ENCODE data around the gene ZNF35. TPM values are rescaled to one million over a fixed set of nuclear protein-coding genes. Genes with fewer than 3 reads are reported as not detected.

The ZNF35 gene
- total RNA-seq (10 to 100 TPM; 16.3 to 18.1 TPM), polyA plus RNA-seq (ENCODE audit: insufficient read length in 2 of 2) (1 to 10 TPM; 9.5 to 9.6 TPM)
- long read RNA-seq, donor 1, partial matches to known transcripts: 0 of 1 reads
- long read RNA-seq, donor 1, other reads (novel, unspliced or antisense): 0 of 1 reads
- long read RNA-seq, donor 2, partial matches to known transcripts: 0 of 1 reads
- long read RNA-seq, donor 2, other reads (novel, unspliced or antisense): 0 of 1 reads
- long read RNA-seq, donor 3, partial matches to known transcripts: 0 of 2 reads
- long read RNA-seq, donor 3, other reads (novel, unspliced or antisense): 0 of 2 reads
- long read RNA-seq, donor 4, partial matches to known transcripts: 0 of 2 reads
- long read RNA-seq, donor 4, other reads (novel, unspliced or antisense): 0 of 2 reads

DNA sequence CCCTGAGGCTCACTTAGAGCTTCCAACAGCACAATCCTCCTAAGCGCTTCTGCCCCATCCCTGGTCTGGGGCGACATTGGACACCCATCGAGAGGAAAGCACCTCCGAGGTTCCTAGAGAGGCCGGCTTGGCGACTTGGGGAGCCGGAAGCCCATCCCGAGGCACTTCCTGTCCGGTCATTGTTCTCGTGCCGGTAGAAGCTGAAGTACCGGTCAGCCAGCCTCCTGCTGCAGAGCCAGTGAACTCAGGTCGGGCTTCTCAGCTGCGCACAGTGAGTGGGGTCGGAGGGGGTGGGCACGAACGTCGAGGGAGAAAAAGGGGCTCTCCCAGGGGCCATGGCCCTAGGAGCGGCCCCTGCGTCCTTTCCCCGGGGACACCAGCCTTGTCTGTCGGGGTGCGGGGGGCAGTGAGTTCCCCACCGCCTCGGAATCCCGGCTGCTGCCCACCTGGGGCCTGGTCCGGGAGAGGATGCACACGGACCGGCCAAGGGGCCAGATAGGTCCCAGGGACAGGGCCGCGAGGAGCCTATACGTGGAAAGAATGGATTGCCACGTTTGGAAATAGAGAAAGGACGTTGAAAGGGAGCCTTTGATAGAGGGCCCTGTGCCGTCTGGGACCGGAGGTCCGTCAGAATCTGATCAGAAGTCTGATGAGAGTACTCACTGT lies at the start of gene ZNF35:
Gene ZNF35, plus strand, starts transcription at position 169 of the 666 bp plus-strand sequence. CDS start 2,336 bp downstream, outside the sequence.
- peaks cover 6% of the 10 kb centered on the region for H3K4me1 ChIP-seq (ENCODE audit: control insufficient read depth, insufficient read depth, low read length)
- peak within 1 kb of the TSS; percentile 68 for H3K27ac ChIP-seq (ENCODE audit: low read depth, low read length)
- DNase-seq (ENCODE audit: low read depth in 4 of 6, low spot score in 6 of 6): peak; percentile 41 to 95 (median 74)
- peak within 1 kb of the TSS; percentile 95 for H3K4me3 ChIP-seq (ENCODE audit: low read depth, low read length)
- H3K36me3 ChIP-seq (ENCODE audit: control insufficient read depth, insufficient read depth, low read length): peaks cover 32% of the 10 kb centered on the region
- WGBS (ENCODE audit: insufficient coverage): under 1% methylated on average over 37 of the region's 37 CpGs
- H3K9me3 ChIP-seq (ENCODE audit: control insufficient read depth, insufficient read depth, low read length): no peaks in the 10 kb centered on the region
- H3K27me3 ChIP-seq (ENCODE audit: control insufficient read depth, insufficient read depth, low read length): no peaks in the 10 kb centered on the region

DNA sequence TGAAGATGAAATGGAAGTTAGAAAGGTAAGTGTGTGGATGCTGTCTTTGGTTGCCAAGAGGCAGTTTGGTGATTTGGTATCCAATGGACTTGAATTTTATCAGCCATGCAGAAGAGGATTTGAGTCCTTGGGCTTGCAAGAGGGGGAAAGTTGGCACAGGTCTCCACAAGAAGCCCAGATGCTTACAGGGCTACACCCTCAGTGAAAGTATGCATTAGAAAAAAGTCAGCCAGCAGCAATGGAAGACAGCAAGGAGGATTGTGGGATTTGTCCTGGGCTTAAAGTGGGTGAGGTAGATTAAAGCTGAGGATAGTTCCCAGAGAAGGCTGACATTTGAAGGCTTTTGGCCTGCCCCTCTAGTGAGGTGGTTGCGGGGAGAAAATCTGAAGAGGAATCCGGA lies 46.8 kb upstream of the ZNF35 start:
- H3K27me3 ChIP-seq (ENCODE audit: control insufficient read depth, insufficient read depth, low read length): no peaks in the 10 kb centered on the region
- no peak for DNase-seq (ENCODE audit: low read depth in 4 of 6, low spot score in 6 of 6)
- no peak overlapping the region for H3K4me3 ChIP-seq (ENCODE audit: low read depth, low read length)
- H3K36me3 ChIP-seq (ENCODE audit: control insufficient read depth, insufficient read depth, low read length): peaks cover 2% of the 10 kb centered on the region
- H3K27ac ChIP-seq (ENCODE audit: low read depth, low read length): no peak overlapping the region
- H3K4me1 ChIP-seq (ENCODE audit: control insufficient read depth, insufficient read depth, low read length): no peaks in the 10 kb centered on the region
- H3K9me3 ChIP-seq (ENCODE audit: control insufficient read depth, insufficient read depth, low read length): no peaks in the 10 kb centered on the region
- 100% methylated on average over 1 of the region's 2 CpGs for WGBS (ENCODE audit: insufficient coverage)

DNA sequence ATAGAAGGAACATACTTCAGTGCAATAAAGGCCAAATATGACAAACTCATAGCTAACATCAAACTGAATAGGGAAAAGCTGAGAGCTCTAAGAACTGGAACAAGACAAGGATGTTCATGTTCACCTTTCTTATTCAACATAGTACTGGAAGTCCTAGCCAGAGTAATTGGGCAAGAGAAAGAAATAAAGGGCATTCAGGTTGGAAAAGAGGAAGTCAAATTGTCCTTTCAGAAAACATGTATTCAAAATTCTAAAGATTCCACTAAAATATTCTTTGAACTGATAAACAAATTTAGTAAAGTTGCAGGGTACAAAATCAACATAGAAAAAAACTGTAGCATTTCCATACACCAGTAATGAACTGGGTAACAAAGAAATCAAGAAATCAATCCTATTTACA lies 35.9 kb upstream of the ZNF35 start:
- Histone ChIP-seq H3K9me3 (ENCODE audit: control insufficient read depth, insufficient read depth, low read length) (no peaks in the 10 kb centered on the region), H3K4me1 (ENCODE audit: control insufficient read depth, insufficient read depth, low read length) (no peaks in the 10 kb centered on the region), H3K4me3 (ENCODE audit: low read depth, low read length) (no peak overlapping the region), H3K27ac (ENCODE audit: low read depth, low read length) (no peak overlapping the region), H3K27me3 (ENCODE audit: control insufficient read depth, insufficient read depth, low read length) (no peaks in the 10 kb centered on the region), H3K36me3 (ENCODE audit: control insufficient read depth, insufficient read depth, low read length) (no peaks in the 10 kb centered on the region)
- DNase-seq (ENCODE audit: low read depth in 4 of 6, low spot score in 6 of 6): no peak

DNA sequence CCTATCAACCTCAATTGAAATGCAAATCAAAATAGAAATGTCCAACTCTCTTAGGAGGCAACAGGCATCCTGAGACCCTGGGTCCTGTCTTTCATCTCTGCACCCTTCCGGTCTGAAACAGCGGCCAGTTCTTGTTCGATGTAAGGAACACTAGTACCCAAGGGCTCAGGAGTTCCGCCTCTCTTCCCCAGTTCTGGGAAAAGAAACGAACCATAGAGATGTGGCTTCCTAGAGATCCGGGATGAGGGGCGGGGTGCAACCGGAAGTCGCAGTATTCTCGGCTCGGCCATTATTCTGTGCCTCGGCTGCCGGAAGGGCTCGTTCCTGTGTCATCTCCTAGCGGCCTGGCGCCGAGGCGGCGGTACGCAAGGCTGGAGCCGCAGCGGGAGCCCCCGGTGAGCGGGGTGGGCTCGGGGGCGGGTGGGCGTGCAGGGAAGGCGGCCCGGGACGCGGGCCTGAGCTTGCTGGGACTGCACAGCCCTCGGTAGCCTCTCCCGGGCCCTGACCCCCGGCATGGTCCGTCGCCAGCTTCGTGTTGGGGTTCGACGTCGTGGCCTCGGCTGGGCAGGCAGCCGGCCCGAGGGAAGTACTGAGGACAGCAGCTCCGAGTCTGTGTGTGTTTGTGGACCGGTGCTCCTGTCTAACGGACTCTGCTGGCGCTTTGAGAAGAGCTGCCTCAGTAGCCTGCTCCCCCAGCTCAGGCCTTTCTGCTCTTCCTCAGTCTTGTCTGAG lies 23.6 kb upstream of the ZNF35 start, which contains the start of gene ZNF197:
Gene ZNF197, plus strand, starts transcription at position 288 of the 732 bp plus-strand sequence. CDS start 4,119 bp downstream, outside the sequence.
- WGBS (ENCODE audit: insufficient coverage): under 1% methylated on average over 47 of the region's 47 CpGs
- peaks cover 10% of the 10 kb centered on the region for H3K36me3 ChIP-seq (ENCODE audit: control insufficient read depth, insufficient read depth, low read length)
- peak; percentile 83 to 98 (median 89) for DNase-seq (ENCODE audit: low read depth in 4 of 6, low spot score in 6 of 6)
- H3K9me3 ChIP-seq (ENCODE audit: control insufficient read depth, insufficient read depth, low read length): no peaks in the 10 kb centered on the region
- peaks cover 5% of the 10 kb centered on the region for H3K4me1 ChIP-seq (ENCODE audit: control insufficient read depth, insufficient read depth, low read length)
- H3K27me3 ChIP-seq (ENCODE audit: control insufficient read depth, insufficient read depth, low read length): no peaks in the 10 kb centered on the region
- H3K27ac ChIP-seq (ENCODE audit: low read depth, low read length): peak within 1 kb of the TSS; percentile 86
- H3K4me3 ChIP-seq (ENCODE audit: low read depth, low read length): peak within 1 kb of the TSS; percentile 78

DNA sequence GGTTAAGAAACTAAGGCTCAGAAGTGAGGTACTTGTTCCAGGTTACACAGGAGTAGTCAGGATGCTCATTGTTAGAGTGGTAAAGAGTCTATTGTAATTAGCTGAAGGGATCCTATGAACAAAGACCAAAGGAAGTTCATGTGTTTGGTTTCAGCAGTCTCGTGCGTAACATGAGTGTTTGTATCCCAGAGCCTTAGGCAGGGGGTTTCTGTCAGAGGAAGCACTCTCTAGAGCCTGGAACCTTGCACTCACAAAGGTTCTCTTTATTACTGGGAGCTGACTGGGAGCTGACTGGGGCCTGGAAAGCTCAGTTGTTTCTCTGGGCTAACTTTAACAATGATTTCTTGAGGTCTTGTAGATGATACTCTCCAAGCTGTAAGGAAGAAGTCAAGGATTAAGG lies 19.8 kb upstream of the ZNF35 start:
- Histone ChIP-seq H3K9me3 (ENCODE audit: control insufficient read depth, insufficient read depth, low read length) (no peaks in the 10 kb centered on the region), H3K4me1 (ENCODE audit: control insufficient read depth, insufficient read depth, low read length) (peaks cover 5% of the 10 kb centered on the region), H3K4me3 (ENCODE audit: low read depth, low read length) (no peak overlapping the region), H3K27me3 (ENCODE audit: control insufficient read depth, insufficient read depth, low read length) (no peaks in the 10 kb centered on the region), H3K36me3 (ENCODE audit: control insufficient read depth, insufficient read depth, low read length) (peaks cover 30% of the 10 kb centered on the region), H3K27ac (ENCODE audit: low read depth, low read length) (no peak overlapping the region)
- no peak for DNase-seq (ENCODE audit: low read depth in 4 of 6, low spot score in 6 of 6)
- 51% methylated on average over 2 of the region's 2 CpGs for WGBS (ENCODE audit: insufficient coverage)

DNA sequence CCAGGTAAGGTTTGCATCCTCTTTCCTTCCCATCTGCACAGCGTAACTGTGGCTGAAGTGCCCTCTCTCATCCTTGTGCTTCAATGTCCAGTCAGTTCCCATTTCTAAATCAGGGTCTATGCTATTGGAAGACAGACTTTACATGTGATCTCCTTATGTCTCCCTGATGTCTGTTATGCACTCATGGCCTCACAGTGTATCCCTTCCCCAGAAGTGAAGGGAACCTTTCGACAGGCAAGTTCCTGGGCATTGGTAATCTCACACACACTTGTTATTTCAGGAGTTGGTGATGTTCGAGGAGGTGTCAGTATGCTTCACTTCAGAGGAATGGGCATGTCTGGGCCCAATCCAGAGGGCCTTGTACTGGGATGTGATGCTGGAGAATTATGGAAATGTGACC lies 16.3 kb upstream of the ZNF35 start:
- Histone ChIP-seq H3K4me3 (ENCODE audit: low read depth, low read length) (no peak overlapping the region), H3K4me1 (ENCODE audit: control insufficient read depth, insufficient read depth, low read length) (peaks cover 3% of the 10 kb centered on the region), H3K9me3 (ENCODE audit: control insufficient read depth, insufficient read depth, low read length) (no peaks in the 10 kb centered on the region), H3K36me3 (ENCODE audit: control insufficient read depth, insufficient read depth, low read length) (peaks cover 35% of the 10 kb centered on the region), H3K27ac (ENCODE audit: low read depth, low read length) (no peak overlapping the region), H3K27me3 (ENCODE audit: control insufficient read depth, insufficient read depth, low read length) (no peaks in the 10 kb centered on the region)
- 89% methylated on average over 1 of the region's 3 CpGs for WGBS (ENCODE audit: insufficient coverage)
- no peak for DNase-seq (ENCODE audit: low read depth in 4 of 6, low spot score in 6 of 6)

DNA sequence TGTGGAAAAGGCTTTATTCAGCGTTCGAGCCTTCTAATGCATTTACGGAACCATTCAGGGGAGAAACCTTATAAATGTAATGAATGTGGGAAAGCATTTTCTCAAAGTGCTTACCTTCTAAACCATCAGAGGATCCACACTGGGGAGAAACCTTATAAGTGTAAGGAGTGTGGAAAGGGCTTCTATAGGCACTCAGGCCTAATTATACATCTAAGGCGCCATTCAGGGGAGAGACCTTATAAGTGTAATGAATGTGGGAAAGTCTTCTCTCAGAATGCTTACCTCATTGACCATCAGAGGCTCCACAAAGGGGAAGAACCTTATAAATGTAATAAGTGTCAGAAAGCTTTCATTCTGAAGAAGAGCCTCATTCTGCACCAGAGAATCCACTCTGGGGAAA lies 6.2 kb upstream of the ZNF35 start:
- Histone ChIP-seq H3K36me3 (ENCODE audit: control insufficient read depth, insufficient read depth, low read length) (peaks cover 34% of the 10 kb centered on the region), H3K27me3 (ENCODE audit: control insufficient read depth, insufficient read depth, low read length) (no peaks in the 10 kb centered on the region), H3K9me3 (ENCODE audit: control insufficient read depth, insufficient read depth, low read length) (no peaks in the 10 kb centered on the region), H3K27ac (ENCODE audit: low read depth, low read length) (no peak overlapping the region), H3K4me1 (ENCODE audit: control insufficient read depth, insufficient read depth, low read length) (no peaks in the 10 kb centered on the region), H3K4me3 (ENCODE audit: low read depth, low read length) (no peak overlapping the region)
- DNase-seq (ENCODE audit: low read depth in 4 of 6, low spot score in 6 of 6): no peak
- WGBS (ENCODE audit: insufficient coverage): no CpG with 5 or more reads among the region's 4 CpGs

DNA sequence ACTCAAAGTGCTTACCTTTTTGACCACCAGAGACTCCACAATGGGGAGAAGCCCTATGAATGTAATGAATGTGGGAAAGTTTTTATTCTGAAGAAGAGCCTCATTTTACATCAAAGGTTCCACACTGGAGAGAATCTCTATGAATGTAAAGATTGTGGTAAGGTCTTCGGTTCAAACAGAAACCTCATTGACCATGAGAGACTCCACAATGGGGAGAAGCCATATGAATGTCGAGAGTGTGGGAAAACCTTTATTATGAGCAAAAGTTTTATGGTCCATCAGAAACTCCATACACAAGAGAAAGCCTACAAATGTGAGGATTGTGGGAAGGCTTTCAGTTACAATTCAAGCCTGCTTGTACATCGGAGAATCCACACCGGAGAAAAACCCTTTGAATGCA lies 5.5 kb upstream of the ZNF35 start:
- no peak overlapping the region for H3K4me3 ChIP-seq (ENCODE audit: low read depth, low read length)
- H3K36me3 ChIP-seq (ENCODE audit: control insufficient read depth, insufficient read depth, low read length): peaks cover 34% of the 10 kb centered on the region
- no peaks in the 10 kb centered on the region for H3K27me3 ChIP-seq (ENCODE audit: control insufficient read depth, insufficient read depth, low read length)
- no peaks in the 10 kb centered on the region for H3K4me1 ChIP-seq (ENCODE audit: control insufficient read depth, insufficient read depth, low read length)
- no peak for DNase-seq (ENCODE audit: low read depth in 4 of 6, low spot score in 6 of 6)
- 60% methylated on average over 1 of the region's 4 CpGs for WGBS (ENCODE audit: insufficient coverage)
- H3K27ac ChIP-seq (ENCODE audit: low read depth, low read length): no peak overlapping the region
- H3K9me3 ChIP-seq (ENCODE audit: control insufficient read depth, insufficient read depth, low read length): no peaks in the 10 kb centered on the region

DNA sequence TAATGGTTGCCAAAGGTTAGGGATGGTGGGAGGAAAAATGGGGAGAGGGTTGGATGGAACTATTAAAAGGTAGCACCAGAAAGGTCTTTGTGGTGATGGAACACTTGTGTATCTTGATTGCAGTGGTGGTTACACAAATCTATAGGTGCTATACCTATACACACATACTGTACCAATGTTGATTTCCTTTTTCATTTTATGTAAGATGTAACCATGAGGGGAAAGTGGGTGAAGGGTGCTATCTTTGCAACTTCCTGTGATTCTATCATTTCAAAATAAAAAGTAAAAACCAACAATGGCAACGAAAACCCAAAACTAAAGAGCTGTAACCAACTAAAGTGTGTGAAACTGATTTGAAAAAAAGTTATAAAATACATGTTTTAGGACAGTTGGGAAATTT lies 761 bp upstream of the ZNF35 start:
- Histone ChIP-seq H3K27me3 (ENCODE audit: control insufficient read depth, insufficient read depth, low read length) (no peaks in the 10 kb centered on the region), H3K4me1 (ENCODE audit: control insufficient read depth, insufficient read depth, low read length) (peaks cover 6% of the 10 kb centered on the region), H3K27ac (ENCODE audit: low read depth, low read length) (no peak overlapping the region), H3K36me3 (ENCODE audit: control insufficient read depth, insufficient read depth, low read length) (peaks cover 34% of the 10 kb centered on the region), H3K4me3 (ENCODE audit: low read depth, low read length) (no peak overlapping the region), H3K9me3 (ENCODE audit: control insufficient read depth, insufficient read depth, low read length) (no peaks in the 10 kb centered on the region)
- no peak for DNase-seq (ENCODE audit: low read depth in 4 of 6, low spot score in 6 of 6)
- WGBS (ENCODE audit: insufficient coverage): no CpG with 5 or more reads among the region's 1 CpG
